BLaER1 (cell line): ENCODE measurements around the gene COA1.
"Not testable (repeated sequence)": the region's sequence is repeated elsewhere in the genome, so short reads cannot be mapped to it uniquely, and the experiment has no call there.

Experiments used
- H3K27ac ChIP-seq: shearing (Covaris generic); formaldehyde crosslinking; 2 replicates; pipeline ENCODE4 v1.8.1; 2022
- H3K27me3 ChIP-seq: shearing (Covaris generic); formaldehyde crosslinking; 2 replicates; pipeline ENCODE4 v1.8.1; 2022
- H3K36me3 ChIP-seq: shearing (Covaris generic); formaldehyde crosslinking; 2 replicates; pipeline ENCODE4 v1.8.1; 2022
- H3K4me1 ChIP-seq: shearing (Covaris generic); formaldehyde crosslinking; 2 replicates; pipeline ENCODE4 v1.8.1; 2022
- H3K4me2 ChIP-seq: shearing (Covaris generic); formaldehyde crosslinking; 2 replicates; pipeline ENCODE4 v1.8.1; 2022
- H3K4me3 ChIP-seq: shearing (Covaris generic); formaldehyde crosslinking; 2 replicates; pipeline ENCODE4 v1.8.1; 2022
- H3K9ac ChIP-seq: shearing (Covaris generic); formaldehyde crosslinking; 2 replicates; pipeline ENCODE4 v1.8.1; 2022
- H3K9me3 ChIP-seq: shearing (Covaris generic); formaldehyde crosslinking; 2 replicates; pipeline ENCODE4 v1.8.1; 2022
- H4K20me1 ChIP-seq: shearing (Covaris generic); formaldehyde crosslinking; 2 replicates; pipeline ENCODE4 v1.8.1; 2022
- Cebpa-rat ChIP-seq: shearing (Covaris generic); IDR thresholded peaks from 2 replicates; pipeline ENCODE4 v1.8.1; 2022

Gene COA1

DNA sequence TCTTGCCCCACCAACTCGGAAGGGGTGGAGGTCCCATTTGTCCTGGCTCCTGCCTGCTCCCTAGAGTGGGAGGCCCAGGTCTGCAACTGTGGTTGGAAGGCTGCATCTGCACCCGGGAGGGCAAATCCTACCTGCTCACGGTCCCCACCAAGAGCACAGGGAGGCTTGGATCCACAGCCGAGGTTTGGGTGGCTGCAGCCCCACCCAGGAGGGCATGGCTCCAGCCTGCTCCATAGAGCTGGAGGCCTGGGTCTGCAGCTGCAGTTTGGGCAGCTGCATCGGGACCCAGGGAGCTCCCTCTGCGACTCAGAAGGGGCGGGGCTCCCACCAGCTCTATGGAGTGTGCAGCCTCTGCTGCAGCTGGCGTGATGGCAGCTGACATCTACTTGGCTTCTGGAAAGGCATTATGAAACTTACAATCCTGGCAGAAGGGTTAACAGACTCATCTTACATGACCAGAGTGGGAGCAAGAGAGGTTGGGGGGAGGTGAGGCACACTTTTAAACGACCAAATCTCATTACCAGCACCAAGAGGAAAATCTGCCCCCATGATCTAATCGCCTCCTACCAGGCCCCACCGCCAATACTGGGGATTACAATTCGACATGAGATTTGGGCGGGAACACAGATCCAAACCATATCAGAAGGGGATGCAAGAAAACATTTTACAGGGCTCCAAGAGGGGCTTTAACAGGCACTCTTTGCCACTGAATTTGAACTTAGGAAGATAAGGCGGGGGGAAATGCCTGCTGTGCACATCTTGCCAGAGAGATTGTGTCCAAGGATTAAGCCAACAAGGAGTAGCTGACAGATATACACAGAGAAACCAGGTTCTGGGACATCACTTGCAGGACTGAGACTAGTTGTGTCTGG is 20.9 kb upstream of the COA1 start:
- no peak for TF ChIP-seq Cebpa-rat
- Histone ChIP-seq H3K27ac (no peak overlapping the region), H3K4me1 (no peaks in the 10 kb centered on the region)

DNA sequence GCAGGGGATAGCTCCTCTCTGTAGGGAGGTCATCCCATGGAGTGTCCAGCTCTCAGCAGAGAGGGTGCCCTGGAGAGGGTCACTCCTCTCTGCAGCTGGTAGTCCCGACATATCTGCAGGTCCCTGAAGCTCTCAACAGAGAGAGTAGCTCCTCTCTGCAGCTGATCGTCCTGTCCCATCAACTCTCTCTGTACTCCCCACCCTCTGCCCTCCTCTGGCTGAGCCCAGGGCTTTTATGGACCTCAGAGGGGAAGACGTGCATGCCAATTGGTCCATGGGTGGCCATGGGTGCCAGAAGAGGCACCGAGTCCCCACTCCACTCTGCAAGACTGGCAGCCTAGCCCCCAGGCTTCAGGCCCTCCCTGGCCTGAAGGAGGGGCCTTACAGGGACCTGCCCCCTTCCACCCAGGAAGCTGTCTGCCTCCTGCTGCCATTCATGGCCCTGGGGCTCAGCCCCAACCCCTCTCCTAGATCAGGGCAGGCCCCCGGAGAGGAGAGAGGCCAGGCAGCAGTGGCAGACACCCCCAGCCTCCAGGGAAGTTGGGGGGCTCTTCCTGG is 20.1 kb upstream of the COA1 start:
- H3K36me3 ChIP-seq: no peaks in the 10 kb centered on the region
- no peak overlapping the region for H3K4me3 ChIP-seq
- H3K4me1 ChIP-seq: no peaks in the 10 kb centered on the region
- H3K27me3 ChIP-seq: no peaks in the 10 kb centered on the region
- no peak overlapping the region for H3K4me2 ChIP-seq
- H3K27ac ChIP-seq: no peak overlapping the region
- H3K9ac ChIP-seq: no peak overlapping the region
- no peaks in the 10 kb centered on the region for H4K20me1 ChIP-seq
- peaks cover 10% of the 10 kb centered on the region for H3K9me3 ChIP-seq
- no peak for TF ChIP-seq Cebpa-rat

More for the DNA sequence above, 20.9 kb upstream of the COA1 start:
- Histone ChIP-seq H3K4me2 (no peak overlapping the region), H3K9ac (no peak overlapping the region), H3K27me3 (no peaks in the 10 kb centered on the region), H3K4me3 (no peak overlapping the region), H4K20me1 (no peaks in the 10 kb centered on the region), H3K36me3 (no peaks in the 10 kb centered on the region), H3K9me3 (peaks cover 10% of the 10 kb centered on the region)

DNA sequence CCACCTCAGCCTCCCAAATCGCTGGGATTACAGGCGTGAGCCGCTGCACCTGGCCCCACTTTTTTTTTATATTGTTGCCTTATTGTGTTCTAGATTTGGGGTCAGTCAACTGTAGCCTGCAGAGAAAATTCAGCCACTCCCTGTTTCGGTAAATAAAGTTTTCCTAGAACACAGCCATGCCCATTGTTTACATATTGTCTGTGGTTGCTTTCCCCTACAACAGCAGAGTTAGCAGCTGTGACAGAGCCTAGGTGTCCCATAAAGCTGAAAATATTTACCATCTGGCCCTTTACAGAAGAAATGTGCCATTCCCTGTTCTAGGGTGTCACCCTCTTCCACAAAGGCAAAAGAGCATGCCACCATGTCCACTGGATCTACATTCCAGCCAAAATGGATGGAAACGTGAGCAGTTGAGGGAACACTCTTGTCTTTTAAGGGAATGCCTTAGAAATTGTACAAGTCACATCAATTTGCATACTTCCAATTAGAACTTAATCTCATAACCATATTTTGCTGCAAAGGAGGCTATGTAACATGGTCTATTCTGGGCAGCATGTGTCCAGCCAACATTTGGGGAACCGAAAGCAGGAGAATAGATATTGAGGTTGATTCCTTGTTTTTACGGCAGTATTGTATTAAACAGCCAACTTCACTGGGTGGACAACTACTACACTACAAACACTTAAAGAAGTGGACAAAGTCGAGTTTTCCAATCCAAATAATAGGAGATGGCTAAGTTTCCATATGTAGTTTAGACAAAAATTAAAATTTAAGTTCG is 18.2 kb upstream of the COA1 start:
- peaks cover 10% of the 10 kb centered on the region for H3K9me3 ChIP-seq
- no peak overlapping the region for H3K4me2 ChIP-seq
- no peak overlapping the region for H3K4me3 ChIP-seq
- no peaks in the 10 kb centered on the region for H3K27me3 ChIP-seq
- H3K9ac ChIP-seq: no peak overlapping the region
- H3K4me1 ChIP-seq: no peaks in the 10 kb centered on the region
- TF ChIP-seq Cebpa-rat: no peak
- no peak overlapping the region for H3K27ac ChIP-seq
- no peaks in the 10 kb centered on the region for H4K20me1 ChIP-seq
- H3K36me3 ChIP-seq: no peaks in the 10 kb centered on the region

DNA sequence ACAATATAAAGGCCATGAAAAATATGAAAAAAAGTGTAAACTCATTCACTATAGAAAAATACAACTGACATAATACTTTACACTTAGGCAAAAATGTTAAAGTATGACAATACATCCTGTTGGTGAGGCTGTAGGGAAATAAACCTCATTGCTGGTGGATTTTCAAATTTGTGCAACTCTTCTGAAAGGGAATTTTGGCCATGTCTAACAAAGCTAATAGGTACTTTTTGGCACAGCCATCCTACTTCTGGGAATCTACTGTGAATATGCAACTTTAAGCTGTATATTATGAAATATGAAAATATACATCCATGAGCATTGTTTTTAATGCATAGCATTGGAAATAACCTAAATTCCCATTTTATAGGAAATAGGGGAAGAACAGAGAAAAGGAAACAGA is 13.4 kb upstream of the COA1 start:
- no peak overlapping the region for H3K9ac ChIP-seq
- no peaks in the 10 kb centered on the region for H3K4me1 ChIP-seq
- no peaks in the 10 kb centered on the region for H3K27me3 ChIP-seq
- H3K27ac ChIP-seq: no peak overlapping the region
- no peaks in the 10 kb centered on the region for H4K20me1 ChIP-seq
- no peak for TF ChIP-seq Cebpa-rat
- H3K36me3 ChIP-seq: no peaks in the 10 kb centered on the region
- peaks cover 5% of the 10 kb centered on the region for H3K9me3 ChIP-seq
- H3K4me2 ChIP-seq: no peak overlapping the region
- H3K4me3 ChIP-seq: no peak overlapping the region

DNA sequence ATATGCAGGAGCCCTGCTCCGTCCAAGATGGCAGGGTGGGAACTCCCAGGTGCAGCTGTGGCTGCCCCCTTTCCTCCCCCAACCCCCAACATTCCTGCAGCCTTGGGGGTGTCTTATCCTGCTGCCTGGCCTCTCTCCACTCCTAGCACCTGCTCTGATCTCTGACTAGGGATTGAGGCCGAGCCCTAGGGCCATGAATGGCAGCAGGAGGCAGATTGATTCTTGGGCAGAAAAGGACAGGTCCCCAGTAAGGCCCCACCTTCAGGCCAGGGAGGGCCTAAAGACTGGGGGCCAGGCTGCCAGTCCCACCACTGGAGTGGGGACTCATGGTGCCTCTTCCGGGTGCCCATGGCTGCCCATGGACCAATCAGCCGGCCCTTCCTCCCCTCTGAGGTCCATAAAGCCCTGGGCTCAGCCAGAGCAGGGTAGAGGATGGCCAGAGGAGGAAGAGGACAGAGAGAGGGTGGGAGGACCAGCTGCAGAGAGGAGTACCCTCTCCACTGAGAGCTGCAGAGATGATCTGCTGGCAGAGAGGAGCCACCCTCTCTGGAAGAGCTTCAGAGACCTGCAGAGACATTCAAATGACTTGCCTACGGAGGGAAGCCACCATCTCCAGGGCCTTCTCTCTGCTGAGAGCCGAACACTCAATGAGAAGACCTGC is 8.3 kb upstream of the COA1 start:
- H3K4me2 ChIP-seq: no peak overlapping the region
- peaks cover 8% of the 10 kb centered on the region for H3K9me3 ChIP-seq
- no peak for TF ChIP-seq Cebpa-rat
- no peak overlapping the region for H3K9ac ChIP-seq
- H3K4me1 ChIP-seq: no peaks in the 10 kb centered on the region
- H3K4me3 ChIP-seq: no peak overlapping the region
- no peaks in the 10 kb centered on the region for H4K20me1 ChIP-seq
- no peaks in the 10 kb centered on the region for H3K36me3 ChIP-seq
- no peak overlapping the region for H3K27ac ChIP-seq
- H3K27me3 ChIP-seq: no peaks in the 10 kb centered on the region

DNA sequence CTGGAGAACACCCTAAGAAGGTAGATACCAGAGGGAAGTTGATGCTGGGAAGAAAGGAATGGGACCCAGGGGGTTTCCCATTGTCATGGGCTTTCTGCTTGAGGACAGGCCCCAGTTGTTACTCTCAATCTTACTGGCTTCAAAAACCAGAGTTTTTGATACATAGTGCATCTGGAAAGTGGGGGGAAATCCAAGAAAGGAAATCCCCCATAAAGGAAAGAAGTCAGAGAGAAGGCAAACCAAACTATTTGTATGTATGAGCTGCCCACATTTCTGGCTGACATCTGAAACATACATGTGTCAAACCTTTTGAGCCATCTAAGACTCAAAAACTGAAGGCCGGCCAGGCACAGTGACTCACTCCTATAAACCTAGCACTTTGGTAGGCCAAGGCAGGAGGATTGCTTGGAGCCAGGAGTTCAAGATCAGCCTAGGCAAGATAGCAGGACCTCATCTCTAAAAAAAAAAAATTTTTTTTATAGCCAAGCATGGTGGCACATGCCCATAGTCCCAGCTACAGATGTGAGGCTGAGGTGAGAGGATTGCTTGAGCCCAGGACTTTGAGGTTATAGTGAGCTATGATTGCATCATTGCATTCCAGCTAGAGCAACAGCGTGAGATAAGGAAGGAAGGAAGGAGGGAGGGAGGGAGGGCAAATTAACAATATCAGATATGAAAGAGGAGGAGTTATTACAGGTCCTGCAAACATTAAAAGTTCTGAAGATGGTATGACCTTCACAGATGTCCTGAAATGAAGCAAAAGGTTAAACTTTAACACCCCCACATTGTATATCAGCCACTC is 6.7 kb upstream of the COA1 start:
- no peak overlapping the region for H3K27ac ChIP-seq
- no peak overlapping the region for H3K4me3 ChIP-seq
- no peaks in the 10 kb centered on the region for H4K20me1 ChIP-seq
- peaks cover 8% of the 10 kb centered on the region for H3K9me3 ChIP-seq
- H3K27me3 ChIP-seq: no peaks in the 10 kb centered on the region
- no peak for TF ChIP-seq Cebpa-rat
- no peaks in the 10 kb centered on the region for H3K36me3 ChIP-seq
- H3K9ac ChIP-seq: no peak overlapping the region
- H3K4me1 ChIP-seq: no peaks in the 10 kb centered on the region
- H3K4me2 ChIP-seq: no peak overlapping the region

DNA sequence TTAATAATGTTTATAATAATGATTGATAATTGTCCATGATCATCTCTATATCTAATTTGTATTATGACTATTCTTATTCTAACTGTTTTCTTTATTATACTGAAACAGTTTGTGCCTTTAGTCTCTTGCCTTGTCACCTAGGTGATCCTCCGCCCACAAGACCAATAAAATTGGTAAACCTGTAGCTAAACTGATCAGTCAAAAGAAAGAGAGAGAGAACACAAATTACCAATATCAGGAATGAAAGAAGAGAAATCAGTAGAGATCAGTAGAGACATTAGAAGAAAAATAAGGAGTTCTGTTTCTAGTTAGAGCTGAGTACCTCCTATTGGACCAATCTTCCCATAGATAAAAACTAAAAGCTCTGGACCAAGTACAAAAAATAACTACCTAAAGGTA is 6.1 kb upstream of the COA1 start:
- no peaks in the 10 kb centered on the region for H3K36me3 ChIP-seq
- H3K4me1 ChIP-seq: peaks cover 2% of the 10 kb centered on the region
- no peak overlapping the region for H3K27ac ChIP-seq
- TF ChIP-seq Cebpa-rat: no peak
- no peaks in the 10 kb centered on the region for H3K27me3 ChIP-seq
- no peak overlapping the region for H3K4me3 ChIP-seq
- peaks cover 8% of the 10 kb centered on the region for H3K9me3 ChIP-seq
- H4K20me1 ChIP-seq: no peaks in the 10 kb centered on the region
- H3K9ac ChIP-seq: no peak overlapping the region
- no peak overlapping the region for H3K4me2 ChIP-seq

DNA sequence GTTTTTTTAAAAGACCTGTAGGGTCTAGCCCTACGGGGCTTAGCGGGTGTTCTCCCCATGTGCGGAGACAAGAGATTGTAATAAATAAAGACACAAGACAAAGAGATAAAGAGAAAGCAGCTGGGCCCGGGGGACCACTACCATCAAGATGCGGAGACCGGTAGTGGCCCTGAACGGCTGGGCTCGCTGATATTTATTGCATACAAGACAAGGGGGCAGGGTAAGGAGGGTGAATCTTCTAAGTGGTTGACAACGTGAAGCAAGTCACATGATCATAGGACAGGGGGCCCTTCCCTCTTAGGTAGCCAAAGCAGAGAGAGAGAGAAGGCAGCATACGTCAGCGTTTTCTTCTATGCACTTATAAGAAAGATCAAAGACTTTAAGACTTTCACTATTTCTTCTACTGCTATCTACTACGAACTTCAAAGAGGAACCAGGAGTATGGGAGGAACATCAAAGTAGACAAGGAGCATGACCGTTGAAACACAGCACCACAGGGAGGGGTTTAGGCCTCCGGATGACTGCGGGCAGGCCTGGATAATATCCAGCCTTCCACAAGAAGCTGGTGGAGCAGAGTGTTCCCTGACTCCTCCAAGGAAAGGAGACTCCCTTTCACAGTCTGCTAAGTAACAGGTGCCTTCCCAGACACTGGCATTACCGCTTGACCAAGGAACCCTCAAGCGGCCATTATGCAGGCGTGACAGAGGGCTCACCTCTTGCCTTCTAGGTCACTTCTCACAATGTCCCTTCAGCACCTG is 5.4 kb upstream of the COA1 start:
- not testable (repeated sequence) for H3K27me3 ChIP-seq, H3K36me3 ChIP-seq, H3K4me1 ChIP-seq, H3K9me3 ChIP-seq, H4K20me1 ChIP-seq, H3K27ac ChIP-seq, H3K4me3 ChIP-seq, H3K4me2 ChIP-seq, H3K9ac ChIP-seq

DNA sequence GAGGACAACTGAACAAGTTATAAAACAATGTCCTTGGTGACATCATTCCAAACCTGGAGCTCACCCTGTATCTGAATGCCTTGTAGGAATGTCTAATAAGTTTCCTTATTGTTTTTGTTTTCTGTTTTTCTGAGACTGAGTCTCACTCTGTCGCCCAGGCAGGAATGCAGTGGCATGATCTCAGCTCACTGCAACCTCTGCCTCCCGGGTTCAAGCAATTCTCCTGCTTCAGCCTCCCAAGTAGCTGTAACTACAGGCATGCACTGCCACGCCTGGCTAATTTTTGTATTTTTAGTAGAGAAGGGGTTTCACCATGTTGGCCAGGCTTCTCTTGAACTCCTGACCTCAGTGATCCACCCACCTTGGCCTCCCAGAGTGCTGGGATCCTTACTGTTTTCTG is 2.2 kb upstream of the COA1 start:
- H3K27me3 ChIP-seq, H3K9ac ChIP-seq, H4K20me1 ChIP-seq, H3K4me3 ChIP-seq, H3K36me3 ChIP-seq, H3K9me3 ChIP-seq, H3K27ac ChIP-seq, H3K4me2 ChIP-seq: not testable (repeated sequence)
- H3K4me1 ChIP-seq: peaks cover 24% of the 10 kb centered on the region
